Neural crest cell (in vitro differentiated cells): ENCODE results near the gene CES4A. TPM values are rescaled to one million over a fixed set of nuclear protein-coding genes. Genes with fewer than 3 reads are reported as not detected.
"Not testable (repeated sequence)": the region's sequence is repeated elsewhere in the genome, so short reads cannot be mapped to it uniquely, and the experiment has no call there.

Experiments used
- DNase-seq: peaks from one replicate; pipeline ENCODE4 v3.0.0; 2021; ENCODE audit warnings: low read depth, mixed read lengths, low spot score
- H3K27ac Mint-ChIP-seq: one replicate; pipeline ENCODE4 v1.8.0; 2021; ENCODE audit warnings: mild to moderate bottlenecking, mixed read lengths; ENCODE audit not compliant: unreplicated experiment
- H3K27me3 Mint-ChIP-seq: 2 replicates; pipeline ENCODE4 v1.8.0; 2021; ENCODE audit warnings: low read depth, mild to moderate bottlenecking, mixed read lengths
- H3K36me3 Mint-ChIP-seq: 2 replicates; pipeline ENCODE4 v1.8.0; 2021; ENCODE audit warnings: low read depth, mild to moderate bottlenecking, mixed read lengths
- H3K4me1 Mint-ChIP-seq: 2 replicates; pipeline ENCODE4 v1.8.0; 2021; ENCODE audit warnings: mixed read lengths
- H3K4me3 Mint-ChIP-seq: one replicate; pipeline ENCODE4 v1.8.0; 2021; ENCODE audit warnings: mild to moderate bottlenecking, mixed read lengths
- H3K9me3 Mint-ChIP-seq: 2 replicates; pipeline ENCODE4 v1.8.0; 2021; ENCODE audit warnings: mixed read lengths
- total RNA-seq: library from RNA; stranded (reverse); gene quantifications from 2 replicates; pipeline ENCODE4 v1.2.1, GENCODE V29; 2021
- TF ChIP-seq, protein P1 (sequence below): fragments of 200-600 bp; sonication (generic); conservative IDR thresholded peaks from 2 replicates; pipeline ENCODE4 v1.5.0; 2021; ENCODE audit warnings: antibody characterized with exemption, mild to moderate bottlenecking

Gene CES4A
- total RNA-seq, 1 donor from 2014 or later, result 1.8 TPM

DNA sequence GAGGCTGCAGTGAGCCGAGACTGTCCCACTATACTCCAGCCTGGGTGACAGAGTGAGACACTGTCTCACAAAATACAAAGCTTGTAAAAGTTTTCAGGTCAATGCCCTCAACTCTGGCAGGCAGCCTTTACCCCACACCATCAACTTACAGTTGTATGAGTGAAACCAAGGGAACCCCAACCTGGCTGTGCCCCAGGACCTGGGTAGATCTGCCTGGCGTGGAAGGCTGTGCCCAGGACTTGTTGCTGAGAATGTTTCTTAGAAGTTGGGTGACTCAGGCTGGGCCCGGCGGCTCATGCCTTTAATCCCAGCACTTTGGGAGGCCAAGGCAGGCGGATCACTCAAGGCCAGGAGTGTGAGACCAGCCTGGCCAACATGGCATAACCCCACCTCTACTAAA, 19.5 kb upstream of the CES4A start:
- H3K27ac Mint-ChIP-seq, result peak overlapping the region; percentile 12
- TF ChIP-seq, protein P1, sequence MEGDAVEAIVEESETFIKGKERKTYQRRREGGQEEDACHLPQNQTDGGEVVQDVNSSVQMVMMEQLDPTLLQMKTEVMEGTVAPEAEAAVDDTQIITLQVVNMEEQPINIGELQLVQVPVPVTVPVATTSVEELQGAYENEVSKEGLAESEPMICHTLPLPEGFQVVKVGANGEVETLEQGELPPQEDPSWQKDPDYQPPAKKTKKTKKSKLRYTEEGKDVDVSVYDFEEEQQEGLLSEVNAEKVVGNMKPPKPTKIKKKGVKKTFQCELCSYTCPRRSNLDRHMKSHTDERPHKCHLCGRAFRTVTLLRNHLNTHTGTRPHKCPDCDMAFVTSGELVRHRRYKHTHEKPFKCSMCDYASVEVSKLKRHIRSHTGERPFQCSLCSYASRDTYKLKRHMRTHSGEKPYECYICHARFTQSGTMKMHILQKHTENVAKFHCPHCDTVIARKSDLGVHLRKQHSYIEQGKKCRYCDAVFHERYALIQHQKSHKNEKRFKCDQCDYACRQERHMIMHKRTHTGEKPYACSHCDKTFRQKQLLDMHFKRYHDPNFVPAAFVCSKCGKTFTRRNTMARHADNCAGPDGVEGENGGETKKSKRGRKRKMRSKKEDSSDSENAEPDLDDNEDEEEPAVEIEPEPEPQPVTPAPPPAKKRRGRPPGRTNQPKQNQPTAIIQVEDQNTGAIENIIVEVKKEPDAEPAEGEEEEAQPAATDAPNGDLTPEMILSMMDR, result no peak
- no peaks in the 10 kb centered on the region for H3K9me3 Mint-ChIP-seq
- H3K4me1 Mint-ChIP-seq, result no peaks in the 10 kb centered on the region
- no peaks in the 10 kb centered on the region for H3K36me3 Mint-ChIP-seq
- DNase-seq, result no peak
- H3K4me3 Mint-ChIP-seq, result no peak overlapping the region
- H3K27me3 Mint-ChIP-seq, result peaks cover 8% of the 10 kb centered on the region

DNA sequence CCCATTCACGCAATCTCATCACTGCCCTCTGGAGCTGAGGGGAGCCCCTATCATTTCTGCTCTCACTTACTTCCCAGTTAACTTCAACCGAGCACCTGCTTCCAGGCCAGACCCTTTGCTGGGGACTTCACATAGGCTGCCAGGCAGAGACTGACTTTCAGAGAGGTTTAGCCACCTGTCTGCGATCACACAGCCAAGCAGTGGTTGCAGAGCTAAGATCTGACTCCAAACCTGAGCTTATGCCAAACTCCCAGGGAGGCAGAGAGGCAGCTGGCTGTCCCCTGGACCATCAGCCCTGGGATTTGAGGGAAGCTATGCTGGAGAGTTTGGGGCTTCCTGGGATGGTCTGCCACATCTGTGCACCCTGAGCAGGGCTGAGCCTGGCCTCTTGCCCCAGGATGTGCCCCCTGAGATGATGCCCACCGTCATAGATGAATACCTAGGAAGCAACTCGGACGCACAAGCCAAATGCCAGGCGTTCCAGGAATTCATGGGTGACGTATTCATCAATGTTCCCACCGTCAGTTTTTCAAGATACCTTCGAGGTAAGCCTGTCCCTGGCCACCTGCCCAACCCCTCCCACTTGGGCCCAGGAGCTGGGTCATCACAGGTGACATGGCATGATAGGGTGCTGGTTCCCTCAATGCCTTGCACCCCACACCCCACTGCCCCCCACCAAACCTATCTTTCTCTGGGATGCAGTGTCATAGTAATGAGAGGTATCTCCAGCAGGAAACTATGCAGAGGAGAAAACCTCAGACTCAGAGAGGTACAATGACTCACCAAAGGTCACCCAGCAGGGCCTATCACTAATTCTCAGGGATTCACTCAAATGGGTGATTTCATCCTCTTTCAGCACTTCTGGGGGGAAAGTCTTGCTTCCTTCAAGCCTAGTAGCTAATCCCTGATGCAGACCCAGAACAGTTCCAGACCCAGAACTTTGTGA, 17.3 kb upstream of the CES4A start:
- no peaks in the 10 kb centered on the region for H3K9me3 Mint-ChIP-seq
- peaks cover 4% of the 10 kb centered on the region for H3K4me1 Mint-ChIP-seq
- no peaks in the 10 kb centered on the region for H3K36me3 Mint-ChIP-seq
- no peak for DNase-seq
- H3K27me3 Mint-ChIP-seq, result peaks cover 7% of the 10 kb centered on the region
- no peak overlapping the region for H3K4me3 Mint-ChIP-seq
- no peak overlapping the region for H3K27ac Mint-ChIP-seq
- TF ChIP-seq, protein P1, result no peak

DNA sequence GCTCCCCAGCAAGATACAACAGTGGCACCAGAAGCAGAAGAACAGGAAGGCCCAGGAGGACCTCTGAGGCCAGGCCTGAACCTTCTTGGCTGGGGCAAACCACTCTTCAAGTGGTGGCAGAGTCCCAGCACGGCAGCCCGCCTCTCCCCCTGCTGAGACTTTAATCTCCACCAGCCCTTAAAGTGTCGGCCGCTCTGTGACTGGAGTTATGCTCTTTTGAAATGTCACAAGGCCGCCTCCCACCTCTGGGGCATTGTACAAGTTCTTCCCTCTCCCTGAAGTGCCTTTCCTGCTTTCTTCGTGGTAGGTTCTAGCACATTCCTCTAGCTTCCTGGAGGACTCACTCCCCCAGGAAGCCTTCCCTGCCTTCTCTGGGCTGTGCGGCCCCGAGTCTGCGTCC, 15.4 kb upstream of the CES4A start:
- peaks cover 12% of the 10 kb centered on the region for H3K4me1 Mint-ChIP-seq
- H3K36me3 Mint-ChIP-seq, result no peaks in the 10 kb centered on the region
- peaks cover 3% of the 10 kb centered on the region for H3K27me3 Mint-ChIP-seq
- no peak for DNase-seq
- TF ChIP-seq, protein P1, result no peak
- H3K4me3 Mint-ChIP-seq, result no peak overlapping the region
- H3K9me3 Mint-ChIP-seq, result no peaks in the 10 kb centered on the region
- no peak overlapping the region for H3K27ac Mint-ChIP-seq

DNA sequence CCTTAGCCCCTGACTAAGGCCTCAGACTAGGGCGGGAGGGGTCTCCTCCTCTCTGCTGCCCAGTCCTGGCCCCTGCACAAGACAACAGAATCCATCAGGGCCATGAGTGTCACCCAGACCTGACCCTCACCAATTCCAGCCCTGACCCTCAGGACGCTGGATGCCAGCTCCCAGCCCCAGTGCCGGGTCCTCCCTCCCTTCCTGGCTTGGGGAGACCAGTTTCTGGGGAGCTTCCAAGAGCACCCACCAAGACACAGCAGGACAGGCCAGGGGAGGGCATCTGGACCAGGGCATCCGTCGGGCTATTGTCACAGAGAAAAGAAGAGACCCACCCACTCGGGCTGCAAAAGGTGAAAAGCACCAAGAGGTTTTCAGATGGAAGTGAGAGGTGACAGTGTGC, 14.7 kb upstream of the CES4A start:
- Mint-ChIP-seq H3K27me3 (peaks cover 3% of the 10 kb centered on the region), H3K27ac (no peak overlapping the region), H3K4me1 (peaks cover 12% of the 10 kb centered on the region), H3K9me3 (no peaks in the 10 kb centered on the region), H3K4me3 (no peak overlapping the region), H3K36me3 (no peaks in the 10 kb centered on the region)
- DNase-seq, result no peak
- TF ChIP-seq, protein P1, result no peak

DNA sequence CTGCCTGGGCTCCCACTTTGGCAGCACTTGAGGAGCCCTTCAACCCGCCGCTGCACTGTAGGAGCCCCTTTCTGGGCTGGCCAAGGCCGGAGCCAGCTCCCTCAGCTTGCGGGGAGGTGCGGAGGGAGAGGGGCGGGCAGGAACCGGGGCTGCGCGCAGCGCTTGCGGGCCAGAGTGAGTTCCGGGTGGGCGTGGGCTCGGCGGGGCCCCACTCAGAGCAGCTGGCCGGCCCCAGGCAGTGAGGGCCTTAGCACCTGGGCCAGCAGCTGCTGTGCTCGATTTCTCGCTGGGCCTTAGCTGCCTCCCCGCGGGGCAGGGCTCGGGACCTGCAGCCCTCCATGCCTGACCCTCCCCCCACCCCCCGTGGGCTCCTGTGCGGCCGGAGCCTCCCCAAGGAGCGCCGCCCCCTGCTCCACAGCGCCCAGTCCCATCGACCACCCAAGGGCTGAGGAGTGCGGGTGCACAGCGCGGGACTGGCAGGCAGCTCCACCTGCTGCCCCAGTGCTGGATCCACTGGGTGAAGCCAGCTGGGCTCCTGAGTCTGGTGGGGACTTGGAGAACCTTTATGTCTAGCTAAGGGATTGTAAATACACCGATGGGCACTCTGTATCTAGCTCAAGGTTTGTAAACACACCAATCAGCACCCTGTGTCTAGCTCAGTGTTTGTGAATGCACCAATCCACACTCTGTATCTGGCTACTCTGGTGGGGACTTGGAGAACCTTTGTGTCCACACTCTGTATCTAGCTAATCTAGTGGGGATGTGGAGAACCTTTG, 14.0 kb upstream of the CES4A start:
- H3K36me3 Mint-ChIP-seq, H3K27ac Mint-ChIP-seq, H3K4me3 Mint-ChIP-seq, DNase-seq, H3K27me3 Mint-ChIP-seq, H3K9me3 Mint-ChIP-seq: not testable (repeated sequence)
- H3K4me1 Mint-ChIP-seq, result peaks cover 12% of the 10 kb centered on the region

DNA sequence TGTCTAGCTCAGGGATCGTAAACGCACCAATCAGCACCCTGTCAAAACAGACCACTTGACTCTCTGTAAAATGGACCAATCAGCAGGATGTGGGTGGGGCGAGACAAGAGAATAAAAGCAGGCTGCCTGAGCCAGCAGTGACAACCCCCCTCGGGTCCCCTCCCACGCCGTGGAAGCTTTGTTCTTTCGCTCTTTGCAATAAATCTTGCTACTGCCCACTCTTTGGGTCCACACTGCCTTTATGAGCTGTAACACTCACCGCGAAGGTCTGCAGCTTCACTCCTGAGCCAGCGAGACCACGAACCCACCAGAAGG, 13.5 kb upstream of the CES4A start:
- not testable (repeated sequence) for H3K4me3 Mint-ChIP-seq, H3K27me3 Mint-ChIP-seq, H3K9me3 Mint-ChIP-seq, DNase-seq, H3K27ac Mint-ChIP-seq, H3K36me3 Mint-ChIP-seq
- peaks cover 12% of the 10 kb centered on the region for H3K4me1 Mint-ChIP-seq
